ENCODE results near the gene EPHB1.

EPHB1 gene

GRCh38 chr3:134850761-134851160, 55.7 kb downstream of the EPHB1 start:
- DNase-seq (ENCODE audit: low read depth): no peak

DNA sequence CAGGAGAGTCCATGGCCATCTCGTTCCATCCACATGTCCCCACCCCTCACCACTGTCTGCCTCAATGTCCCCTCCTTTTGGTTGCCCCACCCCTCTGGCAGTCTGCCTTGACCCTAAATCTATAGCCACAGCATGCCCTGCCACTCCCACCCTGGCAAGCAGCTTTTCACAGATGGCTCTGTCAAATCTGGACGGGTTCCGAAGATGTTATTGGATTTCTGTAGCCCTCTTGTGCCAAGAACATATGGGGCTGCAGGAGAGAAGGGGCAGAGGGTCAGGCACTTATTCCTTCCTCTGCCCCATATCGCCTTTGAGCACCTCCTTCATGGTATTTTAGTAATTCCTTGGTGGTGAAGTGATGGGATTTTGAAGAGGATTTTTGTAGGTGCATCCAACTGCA, 57.1 kb downstream of the EPHB1 start:
- no peak for DNase-seq (ENCODE audit: low read depth)

DNA sequence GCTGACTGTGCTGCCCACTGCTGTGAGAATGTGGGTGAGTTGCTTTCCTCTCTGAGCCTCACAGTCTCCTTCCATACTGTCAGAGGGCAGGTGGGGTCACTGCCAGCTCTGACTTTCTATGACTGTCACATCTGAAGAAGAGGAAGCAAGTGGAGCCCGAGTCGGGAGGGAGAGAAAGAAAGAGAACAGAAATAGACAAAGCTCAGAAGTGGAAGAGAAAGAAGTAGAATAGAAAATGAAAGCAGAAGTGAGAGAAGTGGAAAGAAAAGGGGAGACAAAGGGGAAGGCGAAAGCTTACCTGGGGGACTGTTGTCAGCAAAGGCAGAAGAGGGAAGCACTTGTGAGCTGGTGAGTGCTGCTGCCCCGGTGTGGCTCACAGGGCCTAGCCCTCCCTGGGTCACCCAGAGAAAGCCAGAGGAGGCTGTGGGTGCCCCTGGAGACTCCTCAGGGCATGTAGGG, 57.9 kb downstream of the EPHB1 start:
- DNase-seq (ENCODE audit: low read depth): no peak

GRCh38 chr3:134854254-134854653, 59.2 kb downstream of the EPHB1 start:
- DNase-seq (ENCODE audit: low read depth): no peak

GRCh38 chr3:134857356-134857755, 62.3 kb downstream of the EPHB1 start:
- DNase-seq (ENCODE audit: low read depth): no peak

GRCh38 chr3:134857776-134858362, 62.8 kb downstream of the EPHB1 start:
- DNase-seq (ENCODE audit: low read depth): no peak

DNA sequence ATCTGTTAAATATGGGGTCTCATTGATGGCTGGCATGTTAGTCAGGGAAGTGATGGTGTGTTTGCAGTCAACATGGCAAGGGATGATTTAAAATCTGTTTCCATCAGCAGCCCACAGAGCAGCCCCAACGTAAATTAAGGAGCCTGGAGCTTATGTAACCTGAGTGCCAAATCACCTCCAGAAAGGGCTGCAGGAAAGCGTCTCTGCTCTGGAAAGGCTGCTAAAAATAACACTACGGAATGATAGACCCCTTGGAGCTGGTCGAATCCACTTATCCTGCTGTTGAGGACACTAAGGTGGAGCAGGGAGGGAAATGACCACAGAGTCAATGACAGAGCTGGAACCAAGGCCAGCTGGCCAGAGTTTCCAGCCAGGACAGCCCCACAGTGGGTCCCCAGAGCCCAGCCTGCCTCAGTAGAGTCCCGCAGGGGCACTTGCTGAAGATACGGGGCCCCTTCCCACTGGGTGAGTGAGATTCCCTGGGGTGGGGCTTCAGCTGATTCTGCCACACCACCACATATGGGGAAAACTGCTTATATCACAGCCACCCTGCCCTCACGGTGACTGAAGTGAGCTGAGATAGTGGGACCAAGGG, 63.5 kb downstream of the EPHB1 start:
- DNase-seq (ENCODE audit: low read depth): no peak

- DNase-seq (ENCODE audit: low read depth): no peak
Measured at GRCh38 chr3:134859341-134859740, 64.3 kb downstream of the EPHB1 start.

DNA sequence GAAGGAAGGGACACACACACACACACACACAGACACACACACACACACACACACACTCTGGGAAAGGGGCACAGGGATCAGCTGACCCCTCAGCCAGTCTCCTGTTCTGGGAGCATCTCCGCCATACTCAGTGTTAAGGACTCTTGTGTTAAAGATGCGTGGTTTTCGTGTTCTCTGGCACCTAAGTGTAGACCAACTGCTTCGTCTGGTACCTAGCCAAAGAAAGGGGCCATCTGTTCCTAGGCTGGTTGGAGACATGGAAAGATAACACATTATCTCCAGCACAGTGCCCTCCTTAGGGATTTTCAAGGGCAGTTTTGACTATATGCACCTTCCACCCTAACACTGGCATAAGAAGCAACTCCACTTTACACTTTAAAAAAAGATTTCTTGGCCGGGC, 65.1 kb downstream of the EPHB1 start:
- DNase-seq (ENCODE audit: low read depth): no peak

GRCh38 chr3:134863915-134864314, 68.9 kb downstream of the EPHB1 start:
- no peak for DNase-seq (ENCODE audit: low read depth)

GRCh38 chr3:134864636-134865035, 69.6 kb downstream of the EPHB1 start:
- DNase-seq (ENCODE audit: low read depth): no peak

DNA sequence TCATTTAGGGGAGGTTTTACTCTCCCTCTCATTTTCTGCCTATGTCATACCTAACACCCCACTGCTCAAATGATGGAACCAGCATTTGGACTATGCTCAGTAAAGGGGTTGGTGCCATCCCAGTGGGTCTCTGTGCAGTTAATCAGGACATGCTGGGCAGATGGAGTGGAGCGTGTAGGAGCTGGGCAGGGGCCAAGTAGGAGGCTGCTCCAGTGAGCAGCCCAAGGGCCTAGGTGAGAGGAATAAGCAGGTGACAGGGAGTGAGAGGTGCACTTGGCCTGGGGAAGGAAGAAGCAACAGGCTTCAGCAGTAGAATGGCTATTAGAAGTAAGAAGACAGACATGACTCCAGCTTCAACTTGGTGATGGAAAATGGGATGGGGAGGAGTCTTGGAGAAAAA, 72.2 kb downstream of the EPHB1 start:
- no peak for DNase-seq (ENCODE audit: low read depth)

- DNase-seq (ENCODE audit: low read depth): no peak
Measured at GRCh38 chr3:134869153-134869726, 74.2 kb downstream of the EPHB1 start.

- no peak for DNase-seq (ENCODE audit: low read depth)
Measured at GRCh38 chr3:134871818-134872217, 76.8 kb downstream of the EPHB1 start.

- no peak for DNase-seq (ENCODE audit: low read depth)
Measured at GRCh38 chr3:134872440-134873388, 77.7 kb downstream of the EPHB1 start.

- DNase-seq (ENCODE audit: low read depth): no peak
Measured at GRCh38 chr3:134873789-134874188, 78.7 kb downstream of the EPHB1 start.

DNA sequence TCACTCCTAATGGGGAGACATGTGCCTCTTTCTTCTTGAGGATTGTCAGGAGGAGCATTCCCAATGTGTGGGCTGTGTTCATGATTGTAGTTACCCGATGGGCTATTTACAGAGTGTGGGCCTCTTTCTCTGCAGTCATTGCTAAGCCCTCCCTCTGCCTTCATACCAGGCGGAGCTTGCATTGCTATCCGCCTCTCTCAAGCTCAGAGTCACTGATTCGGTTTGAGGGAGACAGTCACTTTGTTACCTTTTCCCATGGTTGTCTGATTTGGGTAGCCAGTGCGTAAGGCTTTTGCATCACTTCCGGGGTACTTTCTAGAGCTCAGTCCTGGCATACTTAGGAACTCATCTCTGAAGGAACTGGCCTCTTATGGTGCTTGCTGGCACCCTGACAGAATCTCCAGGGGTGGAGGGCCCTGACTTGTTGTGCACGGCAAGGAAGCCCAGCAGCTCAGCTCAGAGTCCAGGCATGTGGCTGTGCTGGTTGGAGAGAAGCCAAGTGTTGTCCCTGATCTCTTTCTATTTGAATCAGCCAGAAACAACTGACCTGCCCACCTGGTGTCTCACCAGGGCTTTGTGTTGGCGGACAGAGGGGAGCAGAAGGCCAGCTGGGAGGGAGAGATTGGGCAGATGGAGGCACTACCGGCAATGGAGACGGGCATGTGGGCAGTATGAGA, 79.8 kb downstream of the EPHB1 start:
- no peak for DNase-seq (ENCODE audit: low read depth)

- DNase-seq (ENCODE audit: low read depth): no peak
Measured at GRCh38 chr3:134876836-134877235, 81.8 kb downstream of the EPHB1 start.

GRCh38 chr3:134877788-134878187, 82.7 kb downstream of the EPHB1 start:
- no peak for DNase-seq (ENCODE audit: low read depth)

GRCh38 chr3:134879990-134880389, 84.9 kb downstream of the EPHB1 start:
- no peak for DNase-seq (ENCODE audit: low read depth)

GRCh38 chr3:134880431-134880830, 85.4 kb downstream of the EPHB1 start:
- no peak for DNase-seq (ENCODE audit: low read depth)

DNA sequence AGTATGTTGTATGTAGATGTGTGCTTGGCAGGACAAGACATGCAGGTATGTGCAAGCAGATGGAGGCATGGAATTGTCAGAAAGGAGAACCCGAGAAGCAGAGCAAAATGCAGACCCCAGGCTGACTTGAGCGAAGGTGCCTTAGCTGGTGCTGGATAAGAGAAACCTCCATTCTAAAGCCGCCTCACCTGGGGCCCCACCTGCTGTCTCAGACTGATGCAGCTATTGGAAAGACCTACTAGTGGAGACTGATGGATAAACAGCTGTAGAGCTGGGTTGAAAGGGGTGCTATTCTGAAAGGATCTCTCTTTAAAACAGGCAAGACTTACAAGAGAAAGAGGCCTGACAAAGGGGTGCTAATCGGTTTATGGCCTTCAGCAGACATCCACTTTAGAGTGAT, 86.2 kb downstream of the EPHB1 start:
- no peak for DNase-seq (ENCODE audit: low read depth)
